ENCODE data around the gene CNOT6.

GRCh38 chr5:180472269-180472668 is 21.9 kb upstream of the CNOT6 start:
- TF ChIP-seq CREB5 (CRISPR knock-in tag; IDR thresholded peaks at IDR 0.05; ENCODE audit: low read depth) (no peak), PATZ1 (CRISPR knock-in tag; IDR thresholded peaks at IDR 0.05; ENCODE audit: borderline replicate concordance) (no peak), TCF4 (CRISPR knock-in tag; IDR thresholded peaks at IDR 0.05; ENCODE audit: borderline replicate concordance) (no peak), ZFP3 (CRISPR knock-in tag; IDR thresholded peaks at IDR 0.05) (no peak), CSRNP3 (CRISPR knock-in tag; IDR thresholded peaks at IDR 0.05) (no peak), CSDC2 (CRISPR knock-in tag; IDR thresholded peaks at IDR 0.05) (no peak), ISL1 (CRISPR knock-in tag; IDR thresholded peaks at IDR 0.05) (no peak)
